HG03045 (cell line): Measurements from ENCODE around the gene TARP.

Experiments used
- ATAC-seq: cut with Tn5 transposase; IDR thresholded peaks from one replicate; pipeline ENCODE4 v1.9.1; 2021; ENCODE audit warnings: mild to moderate bottlenecking, moderate library complexity; ENCODE audit not compliant: unreplicated experiment

TARP gene

GRCh38 chr7:38222481-38223096 lies 50.8 kb downstream of the TARP start:
- ATAC-seq = peak; percentile 61

- no peak for ATAC-seq
Observed at GRCh38 chr7:38220452-38220851, 53.0 kb downstream of the TARP start.

- ATAC-seq = no peak
Observed at GRCh38 chr7:38217672-38218071, 55.8 kb downstream of the TARP start.

- peak; percentile 91 for ATAC-seq
Observed at GRCh38 chr7:38215735-38216670, 57.4 kb downstream of the TARP start.

GRCh38 chr7:38215115-38215514 lies 58.3 kb downstream of the TARP start:
- ATAC-seq = no peak

GRCh38 chr7:38211940-38212339 lies 61.5 kb downstream of the TARP start:
- no peak for ATAC-seq

GRCh38 chr7:38211486-38211885 lies 62.0 kb downstream of the TARP start:
- no peak for ATAC-seq
